Fibroblast of skin of scalp (primary cell): ENCODE data around the gene GP1BB.
"Not testable (repeated sequence)": the region's sequence is repeated elsewhere in the genome, so short reads cannot be mapped to it uniquely, and the experiment has no call there.

ENCODE experiments used
- DNase-seq: peaks from one replicate; pipeline ENCODE4 v3.0.0-alpha.2; 2013

GP1BB gene

GRCh38 chr22:19693981-19694670, 29.2 kb upstream of the GP1BB start:
- no peak for DNase-seq

- no peak for DNase-seq
These were observed 28.6 kb upstream of the GP1BB start for GRCh38 chr22:19694696-19695095.

GRCh38 chr22:19696504-19697276, 26.6 kb upstream of the GP1BB start:
- DNase-seq = no peak

GRCh38 chr22:19697871-19698270, 25.5 kb upstream of the GP1BB start:
- DNase-seq = not testable (repeated sequence)

- no peak for DNase-seq
These were observed 22.4 kb upstream of the GP1BB start for GRCh38 chr22:19700790-19701419.

GRCh38 chr22:19701420-19702145, 21.8 kb upstream of the GP1BB start:
- DNase-seq = no peak

GRCh38 chr22:19703869-19704268, 19.5 kb upstream of the GP1BB start:
- no peak for DNase-seq

- no peak for DNase-seq
These were observed 18.9 kb upstream of the GP1BB start for GRCh38 chr22:19704355-19705015.

GRCh38 chr22:19705181-19705934, 18.0 kb upstream of the GP1BB start:
- no peak for DNase-seq

- no peak for DNase-seq
These were observed 16.6 kb upstream of the GP1BB start for GRCh38 chr22:19706661-19707151.

GRCh38 chr22:19707347-19708290, 15.7 kb upstream of the GP1BB start:
- no peak for DNase-seq

GRCh38 chr22:19708321-19709011, 14.9 kb upstream of the GP1BB start:
- no peak for DNase-seq

- peak; percentile 31 for DNase-seq
These were observed 14.1 kb upstream of the GP1BB start for GRCh38 chr22:19709063-19709769.

GRCh38 chr22:19710020-19710768, 13.1 kb upstream of the GP1BB start:
- no peak for DNase-seq

GRCh38 chr22:19710769-19711106, 12.6 kb upstream of the GP1BB start:
- no peak for DNase-seq

GRCh38 chr22:19713245-19713644, 10.1 kb upstream of the GP1BB start:
- DNase-seq = no peak

- DNase-seq = no peak
These were observed 9.6 kb upstream of the GP1BB start for GRCh38 chr22:19713650-19714311.
